Hippocampal formation (tissue), 2 donors: ENCODE data around the gene MAPK14.

Experiments used
- DNase-seq, 2 donors: peaks; one replicate each; lab custom pipeline; 2025; lab: John Stamatoyannopoulos, UW

The MAPK14 gene

GRCh38 chr6:36136034-36136433, 108.4 kb downstream of the MAPK14 start:
- no peak for DNase-seq

- no peak for DNase-seq
Measured at GRCh38 chr6:36136551-36136950, 108.9 kb downstream of the MAPK14 start.

- no peak for DNase-seq
Measured at GRCh38 chr6:36138667-36139066, 111.1 kb downstream of the MAPK14 start.

- no peak for DNase-seq
Measured at GRCh38 chr6:36139431-36139830, 111.8 kb downstream of the MAPK14 start.

- DNase-seq: peak in 1 of 2 donors; percentile 47
Measured at GRCh38 chr6:36139991-36140710, 112.5 kb downstream of the MAPK14 start.

GRCh38 chr6:36141091-36141490, 113.5 kb downstream of the MAPK14 start:
- DNase-seq: no peak

- DNase-seq: no peak
Measured at GRCh38 chr6:36141961-36142360, 114.4 kb downstream of the MAPK14 start.

GRCh38 chr6:36142971-36143838, 115.6 kb downstream of the MAPK14 start:
- no peak for DNase-seq

GRCh38 chr6:36145495-36145894, 117.9 kb downstream of the MAPK14 start:
- DNase-seq: no peak

DNA sequence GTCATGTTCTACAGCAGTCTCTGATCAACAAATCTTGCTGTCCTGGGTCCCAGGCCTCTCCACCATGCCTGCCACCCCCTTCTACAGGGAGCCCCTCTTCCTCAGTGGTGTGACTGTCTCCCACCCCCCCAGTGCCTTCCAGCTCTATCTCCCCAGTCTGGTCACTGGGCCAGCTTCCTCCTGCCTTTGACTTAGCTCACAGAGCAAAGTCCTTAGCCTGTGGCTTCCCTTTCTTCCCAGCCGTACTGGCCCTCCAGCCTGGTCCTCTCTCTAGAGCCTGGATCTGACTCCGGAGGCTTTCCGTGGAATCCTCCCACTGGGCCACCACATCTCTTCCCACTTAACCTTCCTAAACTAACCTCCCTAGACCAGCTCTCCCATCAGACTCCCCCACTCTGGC, 119.7 kb downstream of the MAPK14 start:
- DNase-seq: no peak

DNA sequence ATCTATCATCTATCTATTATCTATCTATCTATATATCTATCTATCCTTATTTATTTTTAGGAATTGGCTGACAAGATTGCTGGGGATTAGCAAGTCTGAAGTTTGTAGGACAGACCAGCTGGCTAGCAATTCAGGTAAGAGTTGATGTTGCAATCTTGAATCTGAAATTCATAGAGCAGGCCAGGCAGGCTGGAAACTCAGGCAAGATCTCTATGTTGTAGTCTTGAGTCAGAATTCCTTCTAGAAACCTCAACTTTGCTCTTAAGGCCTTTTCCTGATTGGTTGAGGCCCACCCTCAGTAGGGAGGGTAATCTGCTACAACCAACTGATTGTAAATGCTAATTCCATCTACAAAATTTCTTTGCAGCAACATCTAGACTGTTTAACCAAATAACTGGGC, 121.9 kb downstream of the MAPK14 start:
- no peak for DNase-seq

DNA sequence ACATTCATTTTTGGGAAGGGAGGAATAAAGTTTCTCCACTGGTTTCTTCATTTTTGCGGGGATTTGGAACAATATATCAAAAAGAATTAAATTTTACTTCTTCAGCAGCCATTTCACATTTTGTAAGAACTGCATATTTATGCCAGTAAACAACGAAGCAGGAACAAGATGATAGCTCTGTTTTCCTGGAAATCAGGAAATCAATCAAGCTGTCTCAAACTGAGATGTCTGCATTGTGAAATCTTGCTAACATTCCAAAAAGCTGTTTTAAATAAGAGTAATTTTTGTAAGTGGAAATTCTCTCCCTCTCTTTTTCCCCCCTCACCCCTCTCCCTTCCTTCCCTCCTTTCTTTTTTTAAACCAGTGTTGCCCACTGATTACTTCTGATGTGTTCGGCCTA, 122.7 kb downstream of the MAPK14 start:
- no peak for DNase-seq

- no peak for DNase-seq
Measured at GRCh38 chr6:36154286-36154685, 126.7 kb downstream of the MAPK14 start.

- no peak for DNase-seq
Measured at GRCh38 chr6:36155662-36156061, 128.1 kb downstream of the MAPK14 start.

DNA sequence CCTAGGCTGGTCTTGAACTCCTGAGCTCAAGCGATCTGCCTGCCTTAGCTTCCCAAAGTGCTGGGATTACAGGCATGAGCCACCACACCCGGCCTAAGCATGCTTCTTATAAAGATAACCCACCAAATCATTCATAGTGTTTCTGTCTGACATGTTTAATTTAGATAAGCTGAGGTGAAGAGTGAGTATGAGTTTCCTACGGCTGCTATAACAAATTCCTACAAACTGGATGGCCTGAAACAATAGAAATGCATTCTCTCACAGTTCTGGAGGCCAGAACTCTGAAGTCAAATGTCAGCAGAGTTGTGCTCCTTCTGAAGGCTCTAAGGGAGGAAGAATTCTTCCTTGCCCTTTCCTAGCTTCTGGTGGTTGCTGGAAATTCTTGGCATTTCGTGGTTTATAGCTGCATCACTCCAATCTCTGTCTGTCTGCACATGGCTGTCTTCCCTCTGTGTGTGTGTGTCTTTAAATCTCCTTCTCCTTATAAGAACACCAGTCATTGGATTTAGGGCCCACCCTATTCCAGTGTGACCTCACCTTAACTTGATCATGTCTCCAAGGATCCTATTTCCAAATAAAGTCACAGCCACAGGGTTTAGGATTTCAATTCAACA, 132.6 kb downstream of the MAPK14 start:
- DNase-seq: no peak
